Measurements from ENCODE around the gene LSM14B. TPM values are rescaled to one million over a fixed set of nuclear protein-coding genes. Genes with fewer than 3 reads are reported as not detected.

The LSM14B gene
- total RNA-seq, 4 donors from 2014 or later = 27.1 to 35.5 (median 33.3) TPM

DNA sequence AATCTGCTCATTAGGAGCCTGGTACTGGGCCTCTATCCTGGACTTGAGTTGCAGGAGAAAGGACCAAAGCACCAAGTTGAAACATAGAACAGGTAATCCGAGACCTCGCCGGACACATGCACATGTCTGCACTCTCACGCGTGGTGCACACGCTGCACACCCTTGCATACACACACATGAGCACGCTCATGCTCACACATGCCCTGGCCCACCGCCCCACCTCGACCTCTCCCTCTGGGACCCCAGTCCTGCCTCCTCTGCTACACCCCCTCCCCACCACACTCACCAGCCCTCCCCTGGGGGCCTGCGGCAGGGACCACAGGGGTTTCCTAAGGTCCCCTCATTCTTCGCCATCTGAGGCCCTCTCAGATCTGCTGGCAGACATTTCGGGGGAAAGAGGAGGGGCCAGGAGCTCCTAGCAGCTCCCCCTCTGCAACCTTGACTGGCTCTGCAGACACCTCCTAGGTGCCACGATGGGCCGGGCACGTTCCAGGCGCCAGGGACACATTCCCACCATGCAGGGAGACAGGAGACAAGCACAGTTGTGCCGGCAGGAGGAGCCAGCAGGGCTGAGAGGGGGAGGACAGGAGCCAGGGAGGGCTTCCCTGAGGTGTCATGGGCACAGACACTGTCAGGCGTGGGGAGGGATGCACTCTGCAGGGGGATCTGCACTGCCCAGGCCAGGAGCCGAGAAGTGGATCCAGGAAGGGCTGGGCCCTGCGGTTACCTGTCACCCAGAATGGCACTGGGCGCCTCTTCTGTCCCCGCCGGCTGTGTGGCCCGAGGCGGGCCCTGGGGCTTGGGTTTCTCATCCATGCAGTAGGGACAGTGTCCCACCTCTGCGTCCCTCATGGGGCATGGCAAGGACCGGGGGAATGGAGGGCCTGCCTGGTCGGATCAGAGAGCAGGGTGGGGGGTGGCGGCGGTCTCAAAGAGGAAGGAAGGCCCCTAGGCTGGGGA lies 25.6 kb upstream of the LSM14B start:
- H3K27me3 ChIP-seq = no peaks in the 10 kb centered on the region
- no peaks in the 10 kb centered on the region for H3K36me3 ChIP-seq
- H3K4me1 ChIP-seq = no peaks in the 10 kb centered on the region
- H3K27ac ChIP-seq = no peak overlapping the region
- H3K9me3 ChIP-seq = peaks cover 0 to 6% (median 2%) of the 10 kb centered on the region in 4 donors
- no peak for DNase-seq
- TF ChIP-seq POLR2A (IDR thresholded peaks at IDR 0.05) = no peak
- TF ChIP-seq, protein P1, sequence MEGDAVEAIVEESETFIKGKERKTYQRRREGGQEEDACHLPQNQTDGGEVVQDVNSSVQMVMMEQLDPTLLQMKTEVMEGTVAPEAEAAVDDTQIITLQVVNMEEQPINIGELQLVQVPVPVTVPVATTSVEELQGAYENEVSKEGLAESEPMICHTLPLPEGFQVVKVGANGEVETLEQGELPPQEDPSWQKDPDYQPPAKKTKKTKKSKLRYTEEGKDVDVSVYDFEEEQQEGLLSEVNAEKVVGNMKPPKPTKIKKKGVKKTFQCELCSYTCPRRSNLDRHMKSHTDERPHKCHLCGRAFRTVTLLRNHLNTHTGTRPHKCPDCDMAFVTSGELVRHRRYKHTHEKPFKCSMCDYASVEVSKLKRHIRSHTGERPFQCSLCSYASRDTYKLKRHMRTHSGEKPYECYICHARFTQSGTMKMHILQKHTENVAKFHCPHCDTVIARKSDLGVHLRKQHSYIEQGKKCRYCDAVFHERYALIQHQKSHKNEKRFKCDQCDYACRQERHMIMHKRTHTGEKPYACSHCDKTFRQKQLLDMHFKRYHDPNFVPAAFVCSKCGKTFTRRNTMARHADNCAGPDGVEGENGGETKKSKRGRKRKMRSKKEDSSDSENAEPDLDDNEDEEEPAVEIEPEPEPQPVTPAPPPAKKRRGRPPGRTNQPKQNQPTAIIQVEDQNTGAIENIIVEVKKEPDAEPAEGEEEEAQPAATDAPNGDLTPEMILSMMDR (IDR thresholded peaks at IDR 0.05) = no peak
- H3K4me3 ChIP-seq = no peak overlapping the region

DNA sequence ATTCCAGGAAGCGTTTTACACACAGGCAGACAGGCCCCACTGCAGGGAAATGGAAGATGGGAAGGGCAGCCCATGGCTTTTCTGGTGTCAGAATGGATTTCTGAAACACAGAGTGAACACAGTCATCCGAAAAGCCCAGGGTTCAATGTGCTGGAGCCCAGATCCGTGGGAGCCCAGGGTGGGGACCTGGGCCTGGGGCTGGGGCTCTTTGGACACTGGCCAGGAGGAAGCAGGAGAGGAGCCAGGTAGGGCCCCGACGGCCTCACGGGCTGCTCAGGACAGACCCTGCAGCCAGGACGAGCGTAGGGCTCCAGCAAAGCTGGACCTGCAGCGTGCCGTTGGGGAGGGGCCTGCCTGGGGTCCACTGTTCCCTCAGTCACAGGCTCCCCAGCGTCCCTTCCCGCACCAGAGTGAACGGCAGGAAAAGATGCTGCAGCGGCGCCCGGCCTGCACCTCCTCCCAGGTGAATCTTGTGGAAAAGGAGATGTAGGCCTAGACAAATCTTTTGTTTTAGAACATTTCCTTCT lies 24.3 kb upstream of the LSM14B start:
- peaks cover 0 to 6% (median 2%) of the 10 kb centered on the region in 4 donors for H3K9me3 ChIP-seq
- no peaks in the 10 kb centered on the region for H3K4me1 ChIP-seq
- TF ChIP-seq POLR2A (IDR thresholded peaks at IDR 0.05) = no peak
- TF ChIP-seq, protein P1 (IDR thresholded peaks at IDR 0.05) = no peak
- no peak overlapping the region for H3K4me3 ChIP-seq
- no peak for DNase-seq
- no peaks in the 10 kb centered on the region for H3K36me3 ChIP-seq
- H3K27ac ChIP-seq = no peak overlapping the region
- no peaks in the 10 kb centered on the region for H3K27me3 ChIP-seq

DNA sequence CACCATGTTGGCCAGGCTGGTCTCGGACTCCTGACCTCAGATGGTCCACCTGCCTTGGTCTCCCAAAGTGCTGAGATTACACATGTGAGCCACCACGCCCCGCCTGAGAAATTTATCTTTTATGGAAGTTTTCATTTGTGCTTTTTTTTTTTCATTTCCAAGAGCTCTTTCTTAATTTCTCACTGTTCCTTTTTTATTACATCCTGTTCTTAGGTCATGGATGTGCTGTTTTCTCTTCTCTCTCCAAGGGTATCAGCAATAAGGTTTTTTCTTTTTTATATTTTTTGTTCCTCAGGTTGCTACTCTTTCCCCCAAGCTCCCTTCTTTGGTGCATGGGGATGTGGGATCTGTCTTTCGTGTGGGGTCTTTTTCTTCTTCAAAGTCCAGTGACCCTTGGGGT lies 21.2 kb upstream of the LSM14B start:
- Histone ChIP-seq H3K27ac (no peak overlapping the region), H3K36me3 (no peaks in the 10 kb centered on the region), H3K4me1 (peaks cover 0 to 4% (median 0%) of the 10 kb centered on the region in 4 donors), H3K4me3 (no peak overlapping the region), H3K9me3 (peaks cover 0 to 22% (median 4%) of the 10 kb centered on the region in 4 donors), H3K27me3 (no peaks in the 10 kb centered on the region)
- TF ChIP-seq, protein P1 (IDR thresholded peaks at IDR 0.05) = no peak
- no peak for TF ChIP-seq POLR2A (IDR thresholded peaks at IDR 0.05)
- DNase-seq = no peak

DNA sequence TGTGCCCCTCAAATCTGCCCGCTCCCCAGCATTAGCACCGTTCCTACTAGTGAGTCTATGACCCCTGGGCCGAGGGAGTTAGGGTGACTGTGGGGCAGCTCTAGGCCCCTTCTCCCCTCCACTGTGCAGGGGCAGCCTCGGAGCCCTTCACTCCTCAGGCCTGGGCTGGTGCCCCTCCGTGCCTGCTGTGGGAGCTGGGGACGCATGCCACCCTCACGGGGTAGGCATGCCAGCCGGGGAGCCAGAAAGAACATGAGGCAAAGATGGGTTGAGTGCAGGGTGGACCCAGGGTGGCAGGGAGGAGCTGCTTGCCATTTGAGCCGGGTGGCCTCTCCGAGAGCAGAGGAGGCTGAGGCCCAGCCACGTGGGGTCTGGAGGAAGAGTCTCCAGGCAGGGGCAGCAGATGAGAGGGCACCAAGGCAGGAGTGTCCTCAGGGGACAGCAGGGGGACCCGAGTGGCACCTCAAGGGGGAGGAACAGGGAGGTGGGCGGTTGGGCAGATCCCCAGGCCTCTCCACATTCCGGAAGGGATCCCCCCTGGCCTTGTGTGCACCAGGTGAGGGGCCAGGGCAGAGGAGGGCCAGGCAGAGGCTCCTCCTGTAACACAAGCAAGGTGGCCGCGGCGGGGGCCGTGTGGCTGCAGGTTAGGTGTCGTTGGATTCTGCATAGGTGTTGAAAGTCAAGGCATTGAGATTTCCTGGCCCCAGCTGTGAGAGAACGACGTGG lies 18.6 kb upstream of the LSM14B start:
- Histone ChIP-seq H3K36me3 (no peaks in the 10 kb centered on the region), H3K4me3 (no peak overlapping the region), H3K4me1 (peaks cover 0 to 4% (median 0%) of the 10 kb centered on the region in 4 donors), H3K27ac (no peak overlapping the region), H3K9me3 (peaks cover 0 to 46% (median 16%) of the 10 kb centered on the region in 4 donors), H3K27me3 (no peaks in the 10 kb centered on the region)
- DNase-seq = no peak
- TF ChIP-seq, protein P1 (IDR thresholded peaks at IDR 0.05) = no peak
- no peak for TF ChIP-seq POLR2A (IDR thresholded peaks at IDR 0.05)

DNA sequence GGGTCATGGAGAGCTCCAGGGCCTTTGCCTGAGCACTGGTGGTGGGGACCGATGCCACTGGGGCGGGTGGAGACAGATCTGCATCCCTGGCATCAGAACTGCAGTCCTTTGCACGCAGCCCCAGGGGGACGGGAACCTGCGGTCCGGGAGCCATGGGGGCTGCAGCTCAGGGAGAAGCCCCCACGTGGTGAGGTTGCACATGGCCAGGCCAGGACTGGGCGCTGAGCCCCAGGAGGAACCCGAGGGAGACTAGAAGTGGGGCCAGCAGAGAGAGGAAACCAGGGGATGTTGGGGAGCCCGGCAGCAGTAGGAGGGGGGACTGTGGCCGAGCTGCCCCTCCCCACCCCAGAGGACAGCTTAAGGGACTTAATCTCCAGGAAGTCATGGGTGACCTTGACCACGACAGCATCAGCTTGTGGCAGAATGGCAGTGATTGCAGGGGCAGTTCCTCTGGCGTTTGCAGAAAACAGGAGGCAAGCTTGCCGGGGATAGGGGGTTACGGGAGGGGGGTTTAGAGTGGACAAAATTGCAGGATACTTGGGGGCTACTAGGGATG lies 18.0 kb upstream of the LSM14B start:
- Histone ChIP-seq H3K27me3 (no peaks in the 10 kb centered on the region), H3K27ac (no peak overlapping the region), H3K4me1 (peaks cover 0 to 4% (median 0%) of the 10 kb centered on the region in 4 donors), H3K9me3 (peaks cover 0 to 48% (median 18%) of the 10 kb centered on the region in 4 donors), H3K36me3 (no peaks in the 10 kb centered on the region), H3K4me3 (no peak overlapping the region)
- TF ChIP-seq, protein P1 (IDR thresholded peaks at IDR 0.05) = no peak
- TF ChIP-seq POLR2A (IDR thresholded peaks at IDR 0.05) = no peak
- DNase-seq = no peak

Data from Peyer's patch (tissue), 4 donors.